ENCODE results near the gene SHISA8. TPM values are rescaled to one million over a fixed set of nuclear protein-coding genes. Genes with fewer than 3 reads are reported as not detected.

Gene SHISA8
- total and polyA plus RNA-seq, 2 donors, result 0.19 to 2.9 TPM

DNA sequence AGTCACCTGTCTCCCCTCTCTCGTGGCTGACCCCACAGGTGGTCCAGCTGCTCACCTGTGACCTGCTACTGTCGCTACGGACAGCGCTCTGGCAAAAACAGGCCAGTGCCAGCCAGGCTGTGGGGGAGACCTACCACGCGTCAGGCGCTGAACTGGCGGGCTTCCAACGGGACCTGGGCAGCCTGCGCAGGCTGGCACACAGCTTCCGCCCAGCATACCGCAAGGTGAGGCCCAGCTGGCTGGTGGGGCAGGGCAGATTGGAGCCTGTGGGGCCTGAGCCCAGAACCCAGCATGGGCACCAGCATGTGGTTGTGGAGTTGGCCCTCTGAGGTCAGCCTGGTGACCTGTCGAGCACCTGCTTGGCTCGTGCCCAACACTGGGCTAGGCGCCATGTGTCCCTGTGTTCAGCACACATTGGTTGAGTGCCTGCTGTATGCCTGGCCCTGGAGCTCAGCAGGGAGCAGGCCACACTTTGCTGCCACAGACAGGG lies 11.9 kb downstream of the SHISA8 start:
- H3K27ac ChIP-seq (ENCODE audit: low read depth in 1 of 2, low read length in 1 of 2), result no peak overlapping the region
- no peak for DNase-seq (ENCODE audit: low read depth in 6 of 9, low spot score in 9 of 9)
- no peaks in the 10 kb centered on the region for H3K9me3 ChIP-seq (ENCODE audit: control insufficient read depth in 2 of 2, insufficient read depth in 1 of 2, low read length in 1 of 2)
- H3K4me3 ChIP-seq (ENCODE audit: low read length in 2 of 2), result no peak overlapping the region
- peaks cover 88 to 91% of the 10 kb centered on the region in 2 donors for H3K36me3 ChIP-seq (ENCODE audit: control insufficient read depth in 2 of 2, insufficient read depth in 2 of 2, low read length in 1 of 2)
- WGBS, result 97% methylated on average over 15 of the region's 15 CpGs
- peaks cover 0 to 5% of the 10 kb centered on the region in 2 donors for H3K27me3 ChIP-seq (ENCODE audit: control insufficient read depth in 2 of 2, insufficient read depth in 1 of 2, low read length in 1 of 2)
- no peaks in the 10 kb centered on the region for H3K4me1 ChIP-seq (ENCODE audit: control insufficient read depth in 2 of 2, insufficient read depth in 2 of 2, low read length in 2 of 2)

- peaks cover 88 to 91% of the 10 kb centered on the region in 2 donors for H3K36me3 ChIP-seq (ENCODE audit: control insufficient read depth in 2 of 2, insufficient read depth in 2 of 2, low read length in 1 of 2)
- H3K27me3 ChIP-seq (ENCODE audit: control insufficient read depth in 2 of 2, insufficient read depth in 1 of 2, low read length in 1 of 2), result no peaks in the 10 kb centered on the region
- no peaks in the 10 kb centered on the region for H3K9me3 ChIP-seq (ENCODE audit: control insufficient read depth in 2 of 2, insufficient read depth in 1 of 2, low read length in 1 of 2)
- no peaks in the 10 kb centered on the region for H3K4me1 ChIP-seq (ENCODE audit: control insufficient read depth in 2 of 2, insufficient read depth in 2 of 2, low read length in 2 of 2)
- H3K27ac ChIP-seq (ENCODE audit: low read depth in 1 of 2, low read length in 1 of 2), result no peak overlapping the region
- 92% methylated on average over 7 of the region's 7 CpGs for WGBS
- H3K4me3 ChIP-seq (ENCODE audit: low read length in 2 of 2), result no peak overlapping the region
- no peak for DNase-seq (ENCODE audit: low read depth in 6 of 9, low spot score in 9 of 9)
These were observed 12.9 kb downstream of the SHISA8 start for GRCh38 chr22:41902016-41902415.

- Histone ChIP-seq H3K27ac (ENCODE audit: low read depth in 1 of 2, low read length in 1 of 2) (no peak overlapping the region), H3K4me3 (ENCODE audit: low read length in 2 of 2) (no peak overlapping the region), H3K36me3 (ENCODE audit: control insufficient read depth in 2 of 2, insufficient read depth in 2 of 2, low read length in 1 of 2) (peaks cover 79 to 93% of the 10 kb centered on the region in 2 donors), H3K4me1 (ENCODE audit: control insufficient read depth in 2 of 2, insufficient read depth in 2 of 2, low read length in 2 of 2) (no peaks in the 10 kb centered on the region), H3K9me3 (ENCODE audit: control insufficient read depth in 2 of 2, insufficient read depth in 1 of 2, low read length in 1 of 2) (no peaks in the 10 kb centered on the region), H3K27me3 (ENCODE audit: control insufficient read depth in 2 of 2, insufficient read depth in 1 of 2, low read length in 1 of 2) (no peaks in the 10 kb centered on the region)
- 98% methylated on average over 8 of the region's 8 CpGs for WGBS
- no peak for DNase-seq (ENCODE audit: low read depth in 6 of 9, low spot score in 9 of 9)
These were observed 14.1 kb downstream of the SHISA8 start for GRCh38 chr22:41900652-41901312.

DNA sequence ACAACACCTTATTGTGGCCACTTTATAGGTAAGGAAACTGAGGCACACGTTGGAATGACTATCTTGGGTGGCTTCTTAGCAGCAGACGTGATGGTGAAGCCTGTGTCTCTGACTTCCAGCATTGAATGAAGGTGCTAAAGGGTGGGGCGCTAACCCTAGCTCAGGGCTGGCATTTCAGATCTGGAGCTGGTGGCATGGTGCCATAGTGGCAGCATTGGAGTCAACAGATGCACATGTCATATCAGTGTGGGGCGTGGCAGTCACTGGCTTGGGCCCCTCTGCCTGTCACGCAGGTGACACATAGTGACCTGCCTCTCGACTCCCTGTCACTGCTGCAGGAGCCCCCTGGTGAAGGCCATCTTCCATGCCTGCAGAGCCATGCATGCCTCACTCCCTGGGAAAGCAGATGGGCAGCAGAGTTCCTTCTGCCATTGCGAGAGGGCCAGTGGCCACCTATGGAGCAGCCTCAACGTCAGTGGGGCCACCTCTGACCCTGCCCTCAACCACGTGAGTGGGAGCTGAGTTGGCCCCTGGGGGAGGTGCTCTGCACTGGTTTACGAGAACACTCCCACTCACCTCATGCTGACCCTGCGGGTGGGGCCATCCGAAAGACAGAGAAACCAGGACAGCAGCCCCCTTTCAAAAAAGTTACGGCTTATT lies 14.8 kb downstream of the SHISA8 start:
- H3K4me3 ChIP-seq (ENCODE audit: low read length in 2 of 2), result no peak overlapping the region
- no peaks in the 10 kb centered on the region for H3K4me1 ChIP-seq (ENCODE audit: control insufficient read depth in 2 of 2, insufficient read depth in 2 of 2, low read length in 2 of 2)
- peaks cover 73 to 86% of the 10 kb centered on the region in 2 donors for H3K36me3 ChIP-seq (ENCODE audit: control insufficient read depth in 2 of 2, insufficient read depth in 2 of 2, low read length in 1 of 2)
- no peak overlapping the region for H3K27ac ChIP-seq (ENCODE audit: low read depth in 1 of 2, low read length in 1 of 2)
- H3K9me3 ChIP-seq (ENCODE audit: control insufficient read depth in 2 of 2, insufficient read depth in 1 of 2, low read length in 1 of 2), result no peaks in the 10 kb centered on the region
- H3K27me3 ChIP-seq (ENCODE audit: control insufficient read depth in 2 of 2, insufficient read depth in 1 of 2, low read length in 1 of 2), result no peaks in the 10 kb centered on the region
- WGBS, result 98% methylated on average over 13 of the region's 13 CpGs
- DNase-seq (ENCODE audit: low read depth in 6 of 9, low spot score in 9 of 9), result no peak

DNA sequence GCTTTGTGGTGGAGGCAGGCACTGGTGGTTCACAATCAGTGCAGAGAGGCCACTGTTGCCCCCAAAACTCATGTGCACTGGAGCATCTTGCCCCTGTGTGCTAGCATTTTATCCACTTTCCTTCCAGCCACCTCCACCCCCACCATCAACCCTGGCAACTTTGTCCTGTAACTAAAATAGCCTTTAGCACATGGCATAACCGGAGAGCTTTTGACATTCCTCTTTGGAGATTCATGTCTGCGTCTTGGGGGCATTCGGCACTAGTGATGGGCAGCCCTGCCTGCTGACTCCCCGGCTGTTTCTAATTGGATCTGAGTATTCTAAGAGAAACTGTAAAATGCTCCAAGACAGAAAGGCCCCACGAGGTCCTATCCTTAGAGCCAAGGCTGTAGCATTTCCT lies 15.8 kb downstream of the SHISA8 start:
- 97% methylated on average over 5 of the region's 5 CpGs for WGBS

DNA sequence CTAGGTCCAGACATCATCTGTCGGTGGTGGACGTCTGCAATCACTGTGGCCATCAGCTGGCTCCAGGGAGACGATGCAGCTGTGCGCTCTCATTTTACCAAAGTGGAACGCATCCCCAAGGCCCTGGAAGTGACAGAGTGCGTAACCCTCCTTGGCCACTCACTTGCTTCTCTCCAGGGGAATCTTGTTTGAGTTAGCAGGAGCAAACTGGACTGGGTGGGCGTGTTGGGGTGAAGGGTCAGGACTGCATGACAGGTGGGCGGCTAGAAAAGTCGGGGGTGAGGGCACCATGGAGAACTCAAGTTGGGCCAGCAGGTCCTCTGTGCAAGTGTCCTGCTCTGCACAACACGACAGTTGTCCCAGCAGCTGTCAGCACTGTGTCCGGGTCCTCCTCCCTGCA lies 16.2 kb downstream of the SHISA8 start:
- H3K27ac ChIP-seq (ENCODE audit: low read depth in 1 of 2, low read length in 1 of 2), result no peak overlapping the region
- no peaks in the 10 kb centered on the region for H3K9me3 ChIP-seq (ENCODE audit: control insufficient read depth in 2 of 2, insufficient read depth in 1 of 2, low read length in 1 of 2)
- peaks cover 72 to 85% of the 10 kb centered on the region in 2 donors for H3K36me3 ChIP-seq (ENCODE audit: control insufficient read depth in 2 of 2, insufficient read depth in 2 of 2, low read length in 1 of 2)
- 97% methylated on average over 11 of the region's 11 CpGs for WGBS
- H3K4me3 ChIP-seq (ENCODE audit: low read length in 2 of 2), result no peak overlapping the region
- no peak for DNase-seq (ENCODE audit: low read depth in 6 of 9, low spot score in 9 of 9)
- H3K4me1 ChIP-seq (ENCODE audit: control insufficient read depth in 2 of 2, insufficient read depth in 2 of 2, low read length in 2 of 2), result no peaks in the 10 kb centered on the region
- no peaks in the 10 kb centered on the region for H3K27me3 ChIP-seq (ENCODE audit: control insufficient read depth in 2 of 2, insufficient read depth in 1 of 2, low read length in 1 of 2)

More for the DNA sequence above, 15.8 kb downstream of the SHISA8 start:
- H3K9me3 ChIP-seq (ENCODE audit: control insufficient read depth in 2 of 2, insufficient read depth in 1 of 2, low read length in 1 of 2), result no peaks in the 10 kb centered on the region
- no peak overlapping the region for H3K27ac ChIP-seq (ENCODE audit: low read depth in 1 of 2, low read length in 1 of 2)
- peaks cover 71 to 86% of the 10 kb centered on the region in 2 donors for H3K36me3 ChIP-seq (ENCODE audit: control insufficient read depth in 2 of 2, insufficient read depth in 2 of 2, low read length in 1 of 2)
- H3K27me3 ChIP-seq (ENCODE audit: control insufficient read depth in 2 of 2, insufficient read depth in 1 of 2, low read length in 1 of 2), result no peaks in the 10 kb centered on the region
- no peaks in the 10 kb centered on the region for H3K4me1 ChIP-seq (ENCODE audit: control insufficient read depth in 2 of 2, insufficient read depth in 2 of 2, low read length in 2 of 2)
- DNase-seq (ENCODE audit: low read depth in 6 of 9, low spot score in 9 of 9), result no peak
- no peak overlapping the region for H3K4me3 ChIP-seq (ENCODE audit: low read length in 2 of 2)

DNA sequence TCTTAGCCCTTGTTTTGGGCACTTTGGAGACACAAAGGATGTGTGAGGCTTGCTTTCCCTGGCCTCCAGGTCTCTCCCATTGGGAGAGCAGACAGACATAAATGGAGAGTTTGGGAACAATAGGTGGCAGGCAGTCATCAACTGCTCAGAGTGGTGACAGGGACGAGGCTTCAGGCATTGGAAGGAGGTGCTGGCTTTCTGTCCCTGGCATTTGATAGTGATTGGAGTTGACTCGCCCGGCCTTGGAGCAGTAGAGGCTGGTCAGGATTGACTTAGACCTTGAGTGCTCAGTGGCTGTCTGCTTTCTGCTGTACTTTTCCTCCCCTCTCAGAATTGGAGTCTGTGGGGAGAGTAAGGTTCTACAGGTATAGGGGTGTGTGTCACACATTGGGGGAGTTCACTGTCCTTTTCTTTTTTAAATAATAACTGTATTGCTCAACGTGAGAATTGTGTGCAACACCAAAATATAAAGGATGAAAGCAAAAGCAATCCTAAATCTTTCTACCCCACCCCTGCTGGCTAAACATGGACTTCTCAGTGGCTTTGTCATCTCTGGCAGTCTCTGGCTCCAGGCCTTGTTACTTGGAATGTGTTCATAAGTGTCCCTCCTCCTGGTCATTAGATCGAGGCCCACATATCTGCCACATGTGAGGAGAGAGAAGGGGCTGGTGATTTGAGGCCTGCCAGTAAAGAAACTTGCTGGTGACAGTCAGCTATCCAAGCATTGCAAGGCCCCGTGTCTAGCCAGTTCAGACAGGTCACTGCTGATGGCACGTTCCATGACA lies 21.1 kb downstream of the SHISA8 start:
- 95% methylated on average over 7 of the region's 7 CpGs for WGBS
- H3K9me3 ChIP-seq (ENCODE audit: control insufficient read depth in 2 of 2, insufficient read depth in 1 of 2, low read length in 1 of 2), result no peaks in the 10 kb centered on the region
- no peak overlapping the region for H3K27ac ChIP-seq (ENCODE audit: low read depth in 1 of 2, low read length in 1 of 2)
- DNase-seq (ENCODE audit: low read depth in 6 of 9, low spot score in 9 of 9), result no peak
- no peaks in the 10 kb centered on the region for H3K4me1 ChIP-seq (ENCODE audit: control insufficient read depth in 2 of 2, insufficient read depth in 2 of 2, low read length in 2 of 2)
- peaks cover 64 to 78% of the 10 kb centered on the region in 2 donors for H3K36me3 ChIP-seq (ENCODE audit: control insufficient read depth in 2 of 2, insufficient read depth in 2 of 2, low read length in 1 of 2)
- no peak overlapping the region for H3K4me3 ChIP-seq (ENCODE audit: low read length in 2 of 2)
- H3K27me3 ChIP-seq (ENCODE audit: control insufficient read depth in 2 of 2, insufficient read depth in 1 of 2, low read length in 1 of 2), result no peaks in the 10 kb centered on the region

- no peaks in the 10 kb centered on the region for H3K9me3 ChIP-seq (ENCODE audit: control insufficient read depth in 2 of 2, insufficient read depth in 1 of 2, low read length in 1 of 2)
- WGBS, result 95% methylated on average over 4 of the region's 4 CpGs
- no peaks in the 10 kb centered on the region for H3K4me1 ChIP-seq (ENCODE audit: control insufficient read depth in 2 of 2, insufficient read depth in 2 of 2, low read length in 2 of 2)
- no peak overlapping the region for H3K27ac ChIP-seq (ENCODE audit: low read depth in 1 of 2, low read length in 1 of 2)
- no peaks in the 10 kb centered on the region for H3K27me3 ChIP-seq (ENCODE audit: control insufficient read depth in 2 of 2, insufficient read depth in 1 of 2, low read length in 1 of 2)
- peaks cover 58 to 81% of the 10 kb centered on the region in 2 donors for H3K36me3 ChIP-seq (ENCODE audit: control insufficient read depth in 2 of 2, insufficient read depth in 2 of 2, low read length in 1 of 2)
- no peak overlapping the region for H3K4me3 ChIP-seq (ENCODE audit: low read length in 2 of 2)
- DNase-seq (ENCODE audit: low read depth in 6 of 9, low spot score in 9 of 9), result no peak
These were observed 22.2 kb downstream of the SHISA8 start for GRCh38 chr22:41892721-41893120.

- no peak for DNase-seq (ENCODE audit: low read depth in 6 of 9, low spot score in 9 of 9)
- H3K9me3 ChIP-seq (ENCODE audit: control insufficient read depth in 2 of 2, insufficient read depth in 1 of 2, low read length in 1 of 2), result no peaks in the 10 kb centered on the region
- no peak overlapping the region for H3K27ac ChIP-seq (ENCODE audit: low read depth in 1 of 2, low read length in 1 of 2)
- H3K4me1 ChIP-seq (ENCODE audit: control insufficient read depth in 2 of 2, insufficient read depth in 2 of 2, low read length in 2 of 2), result no peaks in the 10 kb centered on the region
- H3K27me3 ChIP-seq (ENCODE audit: control insufficient read depth in 2 of 2, insufficient read depth in 1 of 2, low read length in 1 of 2), result no peaks in the 10 kb centered on the region
- H3K36me3 ChIP-seq (ENCODE audit: control insufficient read depth in 2 of 2, insufficient read depth in 2 of 2, low read length in 1 of 2), result peaks cover 57 to 79% of the 10 kb centered on the region in 2 donors
- no peak overlapping the region for H3K4me3 ChIP-seq (ENCODE audit: low read length in 2 of 2)
- WGBS, result 97% methylated on average over 9 of the region's 9 CpGs
These were observed 23.5 kb downstream of the SHISA8 start for GRCh38 chr22:41891407-41891806.
